Sigmoid colon (tissue), 4 donors: ENCODE results near the gene PAQR7.

Source experiments
- CTCF ChIP-seq, 4 experiments: fragments of 450-650 bp in 3 of 4; fragments of 200-600 bp in 1 of 4; IDR thresholded peaks; one replicate each; pipeline ENCODE4 v1.5.1; 2016 to 2019; ENCODE audit warnings: antibody characterized with exemption in 4 of 4, mild to moderate bottlenecking in 3 of 4, moderate library complexity in 2 of 4
- EP300 ChIP-seq, 4 donors: sonication (generic); formaldehyde crosslinking; IDR thresholded peaks; one replicate each; pipeline ENCODE4 v1.6.1; 2017; ENCODE audit warnings: antibody characterized with exemption in 4 of 4
- POLR2A ChIP-seq, 2 donors: fragments of 450-650 bp; IDR thresholded peaks; one replicate each; pipeline ENCODE4 v1.6.1; 2016; ENCODE audit warnings: antibody characterized with exemption in 2 of 2, mild to moderate bottlenecking in 2 of 2, moderate library complexity in 2 of 2
- POLR2AphosphoS5 ChIP-seq, 4 donors: sonication (generic); formaldehyde crosslinking; IDR thresholded peaks; one replicate each; pipeline ENCODE4 v1.6.1; 2017; ENCODE audit warnings: antibody characterized with exemption in 4 of 4

- TF ChIP-seq POLR2AphosphoS5 (IDR thresholded peaks at IDR 0.05) (no peak), CTCF (IDR thresholded peaks at IDR 0.05) (no peak), POLR2A (IDR thresholded peaks at IDR 0.05) (no peak), EP300 (IDR thresholded peaks at IDR 0.05) (no peak)
These were observed 13.0 kb upstream of the PAQR7 start for GRCh38 chr1:25888426-25888987.
